ENCODE measurements around the gene TAS2R10. TPM values are rescaled to one million over a fixed set of nuclear protein-coding genes. Genes with fewer than 3 reads are reported as not detected.

TAS2R10 gene
- not detected for polyA plus RNA-seq (2013, experiment 1 of 2)
- 0.04 TPM for polyA plus RNA-seq (2013, experiment 2 of 2)

GRCh38 chr12:10826258-10826657, at the start of gene TAS2R10:
TAS2R10 (minus strand) TSS chr12:10826358; CDS start chr12:10826269, 89 bp downstream.
- Histone ChIP-seq H3K36me3 (ENCODE audit: control insufficient read depth, insufficient read depth, low read length) (no peaks in the 10 kb centered on the region), H2BK15ac (replicated peaks; ENCODE audit: low read depth) (no peak within 1 kb of the TSS), H3K27me3 (ENCODE audit: insufficient read depth, low read length, poor library complexity) (no peaks in the 10 kb centered on the region), H2BK120ac (ENCODE audit: low read depth, low read length) (no peak within 1 kb of the TSS), H3K9ac (ENCODE audit: low read length) (no peak within 1 kb of the TSS), H3K4ac (ENCODE audit: low read depth, low read length) (no peak within 1 kb of the TSS), H3K79me1 (ENCODE audit: low read length) (no peaks in the 10 kb centered on the region), H4K8ac (ENCODE audit: low read depth, low read length) (no peak within 1 kb of the TSS), H3K4me3 (ENCODE audit: low read length) (no peak within 1 kb of the TSS), H3K27ac (ENCODE audit: low read depth, low read length) (no peak within 1 kb of the TSS), H4K5ac (ENCODE audit: low read length) (no peak within 1 kb of the TSS), H2BK5ac (ENCODE audit: low read length) (no peak within 1 kb of the TSS), H3K23ac (ENCODE audit: low read length) (no peak within 1 kb of the TSS), H3K79me2 (ENCODE audit: control insufficient read depth, insufficient read depth, low read length) (no peaks in the 10 kb centered on the region), H3K56ac (ENCODE audit: low read length) (no peak within 1 kb of the TSS), H2AK5ac (ENCODE audit: low read length) (no peak within 1 kb of the TSS), H3K4me2 (ENCODE audit: low read length) (no peak within 1 kb of the TSS), H3K4me1 (ENCODE audit: control insufficient read depth, low read depth, low read length) (no peaks in the 10 kb centered on the region), H3K18ac (ENCODE audit: low read length) (peak within 1 kb of the TSS; percentile 51)
- no CpG with 5 or more reads among the region's 3 CpGs for WGBS (ENCODE audit: extremely low coverage, insufficient coverage, low lambda C conversion rate)
- DNase-seq: no peak

- no peak for DNase-seq
- Histone ChIP-seq H2BK15ac (replicated peaks; ENCODE audit: low read depth) (no peak overlapping the region), H3K4me2 (ENCODE audit: low read length) (no peak overlapping the region), H4K8ac (ENCODE audit: low read depth, low read length) (no peak overlapping the region), H3K79me1 (ENCODE audit: low read length) (no peaks in the 10 kb centered on the region), H3K4me1 (ENCODE audit: control insufficient read depth, low read depth, low read length) (no peaks in the 10 kb centered on the region), H3K56ac (ENCODE audit: low read length) (no peak overlapping the region), H3K27ac (ENCODE audit: low read depth, low read length) (no peak overlapping the region), H2AK5ac (ENCODE audit: low read length) (no peak overlapping the region), H3K27me3 (ENCODE audit: insufficient read depth, low read length, poor library complexity) (no peaks in the 10 kb centered on the region), H3K18ac (ENCODE audit: low read length) (no peak overlapping the region), H3K79me2 (ENCODE audit: control insufficient read depth, insufficient read depth, low read length) (no peaks in the 10 kb centered on the region), H3K36me3 (ENCODE audit: control insufficient read depth, insufficient read depth, low read length) (no peaks in the 10 kb centered on the region), H3K23ac (ENCODE audit: low read length) (no peak overlapping the region), H3K4me3 (ENCODE audit: low read length) (no peak overlapping the region), H3K9ac (ENCODE audit: low read length) (no peak overlapping the region), H2BK120ac (ENCODE audit: low read depth, low read length) (no peak overlapping the region), H4K5ac (ENCODE audit: low read length) (no peak overlapping the region), H3K4ac (ENCODE audit: low read depth, low read length) (no peak overlapping the region), H2BK5ac (ENCODE audit: low read length) (no peak overlapping the region)
- WGBS (ENCODE audit: extremely low coverage, insufficient coverage, low lambda C conversion rate): no CpG with 5 or more reads among the region's 2 CpGs
These were observed 47.2 kb upstream of the TAS2R10 start for GRCh38 chr12:10873378-10873777.

- Histone ChIP-seq H3K4me1 (ENCODE audit: control insufficient read depth, low read depth, low read length) (no peaks in the 10 kb centered on the region), H2BK120ac (ENCODE audit: low read depth, low read length) (no peak overlapping the region), H3K9ac (ENCODE audit: low read length) (no peak overlapping the region), H2BK5ac (ENCODE audit: low read length) (no peak overlapping the region), H3K23ac (ENCODE audit: low read length) (no peak overlapping the region), H2AK5ac (ENCODE audit: low read length) (no peak overlapping the region), H4K5ac (ENCODE audit: low read length) (no peak overlapping the region), H3K27me3 (ENCODE audit: insufficient read depth, low read length, poor library complexity) (no peaks in the 10 kb centered on the region), H3K36me3 (ENCODE audit: control insufficient read depth, insufficient read depth, low read length) (no peaks in the 10 kb centered on the region), H3K79me2 (ENCODE audit: control insufficient read depth, insufficient read depth, low read length) (no peaks in the 10 kb centered on the region), H3K4ac (ENCODE audit: low read depth, low read length) (no peak overlapping the region), H3K56ac (ENCODE audit: low read length) (no peak overlapping the region), H3K18ac (ENCODE audit: low read length) (no peak overlapping the region), H3K4me2 (ENCODE audit: low read length) (no peak overlapping the region), H4K8ac (ENCODE audit: low read depth, low read length) (no peak overlapping the region), H2BK15ac (replicated peaks; ENCODE audit: low read depth) (no peak overlapping the region), H3K27ac (ENCODE audit: low read depth, low read length) (no peak overlapping the region), H3K79me1 (ENCODE audit: low read length) (no peaks in the 10 kb centered on the region), H3K4me3 (ENCODE audit: low read length) (no peak overlapping the region)
- WGBS (ENCODE audit: extremely low coverage, insufficient coverage, low lambda C conversion rate): no CpG with 5 or more reads among the region's 2 CpGs
- no peak for DNase-seq
These were observed 41.2 kb upstream of the TAS2R10 start for GRCh38 chr12:10867381-10867780.

DNA sequence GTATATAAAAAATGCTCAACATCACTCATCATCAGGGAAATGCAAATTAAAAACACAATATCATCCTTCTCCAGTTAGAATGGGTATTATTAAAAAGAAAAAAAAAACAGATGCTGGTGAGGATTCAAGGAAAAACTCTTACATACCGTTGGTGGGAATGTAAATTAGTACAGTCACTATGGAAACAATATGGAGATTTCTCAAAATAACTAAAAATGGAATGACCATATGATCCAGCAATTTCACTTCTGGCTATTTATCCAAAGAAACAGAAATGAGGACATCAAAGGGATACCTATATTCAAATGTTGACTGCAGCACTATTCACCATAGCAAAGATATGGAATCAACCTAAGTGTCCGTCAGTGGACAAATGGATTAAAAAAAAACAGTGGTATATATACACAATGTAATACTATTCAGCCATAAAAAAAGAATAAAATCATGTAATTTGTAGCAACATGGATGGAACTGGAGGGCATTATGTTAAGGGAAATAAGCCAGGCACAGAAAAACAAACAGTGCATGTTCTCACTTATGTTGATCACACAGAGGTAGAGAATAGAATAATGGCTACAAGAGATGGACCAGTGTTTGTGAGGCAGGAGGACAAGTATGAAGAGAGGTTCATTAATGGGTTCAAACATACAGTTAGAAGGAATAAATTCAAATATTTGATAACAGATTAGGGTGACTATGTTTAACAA, 37.5 kb upstream of the TAS2R10 start:
- H4K8ac ChIP-seq (ENCODE audit: low read depth, low read length): no peak overlapping the region
- no peak overlapping the region for H3K18ac ChIP-seq (ENCODE audit: low read length)
- H3K79me2 ChIP-seq (ENCODE audit: control insufficient read depth, insufficient read depth, low read length): no peaks in the 10 kb centered on the region
- no peak overlapping the region for H3K56ac ChIP-seq (ENCODE audit: low read length)
- H3K27ac ChIP-seq (ENCODE audit: low read depth, low read length): no peak overlapping the region
- H2BK5ac ChIP-seq (ENCODE audit: low read length): no peak overlapping the region
- H3K9ac ChIP-seq (ENCODE audit: low read length): no peak overlapping the region
- no peaks in the 10 kb centered on the region for H3K79me1 ChIP-seq (ENCODE audit: low read length)
- H2BK120ac ChIP-seq (ENCODE audit: low read depth, low read length): no peak overlapping the region
- no peak overlapping the region for H3K23ac ChIP-seq (ENCODE audit: low read length)
- no peak overlapping the region for H2AK5ac ChIP-seq (ENCODE audit: low read length)
- no peak overlapping the region for H4K5ac ChIP-seq (ENCODE audit: low read length)
- DNase-seq: no peak
- no peaks in the 10 kb centered on the region for H3K4me1 ChIP-seq (ENCODE audit: control insufficient read depth, low read depth, low read length)
- no peak overlapping the region for H3K4me3 ChIP-seq (ENCODE audit: low read length)
- H2BK15ac ChIP-seq (replicated peaks; ENCODE audit: low read depth): no peak overlapping the region
- H3K36me3 ChIP-seq (ENCODE audit: control insufficient read depth, insufficient read depth, low read length): no peaks in the 10 kb centered on the region
- H3K27me3 ChIP-seq (ENCODE audit: insufficient read depth, low read length, poor library complexity): no peaks in the 10 kb centered on the region
- H3K4ac ChIP-seq (ENCODE audit: low read depth, low read length): no peak overlapping the region
- WGBS (ENCODE audit: extremely low coverage, insufficient coverage, low lambda C conversion rate): no CpG with 5 or more reads among the region's 2 CpGs
- no peak overlapping the region for H3K4me2 ChIP-seq (ENCODE audit: low read length)

- Histone ChIP-seq H3K4me1 (ENCODE audit: control insufficient read depth, low read depth, low read length) (no peaks in the 10 kb centered on the region), H3K79me1 (ENCODE audit: low read length) (no peaks in the 10 kb centered on the region), H3K18ac (ENCODE audit: low read length) (no peak overlapping the region), H3K9ac (ENCODE audit: low read length) (no peak overlapping the region), H3K79me2 (ENCODE audit: control insufficient read depth, insufficient read depth, low read length) (no peaks in the 10 kb centered on the region), H3K23ac (ENCODE audit: low read length) (no peak overlapping the region), H3K27ac (ENCODE audit: low read depth, low read length) (no peak overlapping the region), H2BK120ac (ENCODE audit: low read depth, low read length) (no peak overlapping the region), H3K56ac (ENCODE audit: low read length) (no peak overlapping the region), H3K4ac (ENCODE audit: low read depth, low read length) (no peak overlapping the region), H4K5ac (ENCODE audit: low read length) (no peak overlapping the region), H2BK15ac (replicated peaks; ENCODE audit: low read depth) (no peak overlapping the region), H3K36me3 (ENCODE audit: control insufficient read depth, insufficient read depth, low read length) (no peaks in the 10 kb centered on the region), H2AK5ac (ENCODE audit: low read length) (no peak overlapping the region), H3K4me3 (ENCODE audit: low read length) (no peak overlapping the region), H2BK5ac (ENCODE audit: low read length) (no peak overlapping the region), H4K8ac (ENCODE audit: low read depth, low read length) (no peak overlapping the region), H3K27me3 (ENCODE audit: insufficient read depth, low read length, poor library complexity) (no peaks in the 10 kb centered on the region), H3K4me2 (ENCODE audit: low read length) (no peak overlapping the region)
- WGBS (ENCODE audit: extremely low coverage, insufficient coverage, low lambda C conversion rate): no CpG with 5 or more reads among the region's 2 CpGs
- DNase-seq: no peak
These were observed 35.2 kb upstream of the TAS2R10 start for GRCh38 chr12:10861366-10861765.

- Histone ChIP-seq H3K4ac (ENCODE audit: low read depth, low read length) (no peak overlapping the region), H3K23ac (ENCODE audit: low read length) (no peak overlapping the region), H3K36me3 (ENCODE audit: control insufficient read depth, insufficient read depth, low read length) (no peaks in the 10 kb centered on the region), H2BK120ac (ENCODE audit: low read depth, low read length) (no peak overlapping the region), H2BK5ac (ENCODE audit: low read length) (no peak overlapping the region), H3K4me1 (ENCODE audit: control insufficient read depth, low read depth, low read length) (no peaks in the 10 kb centered on the region), H3K4me2 (ENCODE audit: low read length) (no peak overlapping the region), H3K56ac (ENCODE audit: low read length) (no peak overlapping the region), H3K79me1 (ENCODE audit: low read length) (no peaks in the 10 kb centered on the region), H4K5ac (ENCODE audit: low read length) (no peak overlapping the region), H3K4me3 (ENCODE audit: low read length) (no peak overlapping the region), H2BK15ac (replicated peaks; ENCODE audit: low read depth) (no peak overlapping the region), H3K27me3 (ENCODE audit: insufficient read depth, low read length, poor library complexity) (no peaks in the 10 kb centered on the region), H3K79me2 (ENCODE audit: control insufficient read depth, insufficient read depth, low read length) (no peaks in the 10 kb centered on the region), H3K27ac (ENCODE audit: low read depth, low read length) (no peak overlapping the region), H4K8ac (ENCODE audit: low read depth, low read length) (no peak overlapping the region), H2AK5ac (ENCODE audit: low read length) (no peak overlapping the region), H3K9ac (ENCODE audit: low read length) (no peak overlapping the region), H3K18ac (ENCODE audit: low read length) (no peak overlapping the region)
- no CpG with 5 or more reads among the region's 2 CpGs for WGBS (ENCODE audit: extremely low coverage, insufficient coverage, low lambda C conversion rate)
- DNase-seq: no peak
These were observed 29.6 kb upstream of the TAS2R10 start for GRCh38 chr12:10855807-10856206.
